Stimulated activated CD8-positive, alpha-beta memory T cell treated with anti-CD3 and anti-CD28 coated beads, Interleukin-4, amount 100 ng/mL, for 24 hours (primary cell): ENCODE data around the gene TAF12.
"Not testable (repeated sequence)": the region's sequence is repeated elsewhere in the genome, so short reads cannot be mapped to it uniquely, and the experiment has no call there.

Experiments used
- DNase-seq: peaks from one replicate; pipeline ENCODE4 v3.0.0-alpha.2; 2020; ENCODE audit warnings: low read depth

TAF12 gene

GRCh38 chr1:28581531-28582247 is 61.2 kb downstream of the TAF12 start:
- peak; percentile 85 for DNase-seq

- no peak for DNase-seq
Observed at GRCh38 chr1:28580722-28581530, 61.9 kb downstream of the TAF12 start.

- DNase-seq = no peak
Observed at GRCh38 chr1:28579401-28579800, 63.5 kb downstream of the TAF12 start.

GRCh38 chr1:28578696-28579218 is 64.1 kb downstream of the TAF12 start:
- no peak for DNase-seq

GRCh38 chr1:28577738-28578536 is 64.9 kb downstream of the TAF12 start:
- DNase-seq = no peak

GRCh38 chr1:28577052-28577678 is 65.7 kb downstream of the TAF12 start:
- DNase-seq = no peak

- no peak for DNase-seq
Observed at GRCh38 chr1:28573564-28573963, 69.3 kb downstream of the TAF12 start.

GRCh38 chr1:28572891-28573290 is 70.0 kb downstream of the TAF12 start:
- DNase-seq = not testable (repeated sequence)

- no peak for DNase-seq
Observed at GRCh38 chr1:28571911-28572310, 71.0 kb downstream of the TAF12 start.

- DNase-seq = no peak
Observed at GRCh38 chr1:28566931-28567330, 75.9 kb downstream of the TAF12 start.

GRCh38 chr1:28565726-28566125 is 77.1 kb downstream of the TAF12 start:
- no peak for DNase-seq

- DNase-seq = no peak
Observed at GRCh38 chr1:28565040-28565439, 77.8 kb downstream of the TAF12 start.

GRCh38 chr1:28564310-28564709 is 78.6 kb downstream of the TAF12 start:
- DNase-seq = no peak

- no peak for DNase-seq
Observed at GRCh38 chr1:28560886-28561285, 82.0 kb downstream of the TAF12 start.
